Naive thymus-derived CD4-positive, alpha-beta T cell (primary cell): ENCODE data around the gene IRF7. TPM values are rescaled to one million over a fixed set of nuclear protein-coding genes. Genes with fewer than 3 reads are reported as not detected.
A peak's percentile ranks its signal among the peaks of the same experiment; 100 is the strongest.

Experiments used
- ATAC-seq: fragments of 150-1000 bp; cut with Tn5 transposase; 2 replicates; pipeline ENCODE4 v1.10.0; 2021; ENCODE audit warnings: mild to moderate bottlenecking, moderate library complexity
- CTCF ChIA-PET: fragments of 350-600 bp; sonication (Branson Sonifier 250); formaldehyde crosslinking; loops from one replicate; lab custom pipeline; 2021; ENCODE audit warnings: antibody characterized with exemption; lab: Charles Lee
- POLR2A ChIA-PET: fragments of 350-600 bp; sonication (Branson Sonifier 250); formaldehyde crosslinking; loops from one replicate; lab custom pipeline; 2021; ENCODE audit warnings: antibody characterized with exemption, inconsistent platforms; lab: Charles Lee
- DNase-seq, 9 donors: peaks; one replicate each; pipeline versions ENCODE4 v3.0.0 to v3.0.0-alpha.2; 2020 to 2022; ENCODE audit warnings: mixed read lengths in 1 of 9
- H3K27ac ChIP-seq: one replicate; pipeline ENCODE4 v1.7.0; 2013; ENCODE audit warnings: mild to moderate bottlenecking, low read depth, low read length, moderate library complexity
- H3K27me3 ChIP-seq, 2 donors: one replicate each; pipeline ENCODE4 v1.7.0; 2013; ENCODE audit warnings: low read length in 2 of 2, mild to moderate bottlenecking in 2 of 2, moderate library complexity in 2 of 2; ENCODE audit not compliant: control insufficient read depth in 2 of 2, insufficient read depth in 2 of 2
- H3K36me3 ChIP-seq, 3 experiments: 1 replicate in 2 of 3; 2 replicates in 1 of 3; pipeline ENCODE4 v1.7.0; 2013; ENCODE audit warnings: low read length in 3 of 3, mild to moderate bottlenecking in 3 of 3, moderate library complexity in 1 of 3; ENCODE audit not compliant: insufficient read depth in 3 of 3, control insufficient read depth in 2 of 3
- H3K4me1 ChIP-seq, 2 donors: one replicate each; pipeline ENCODE4 v1.7.0; 2013; ENCODE audit warnings: low read length in 2 of 2, mild to moderate bottlenecking in 2 of 2, moderate library complexity in 1 of 2; ENCODE audit not compliant: control insufficient read depth in 2 of 2, insufficient read depth in 2 of 2
- H3K4me3 ChIP-seq: 2 replicates; pipeline ENCODE4 v1.7.0; 2013; ENCODE audit warnings: mild to moderate bottlenecking, low read length
- H3K9me3 ChIP-seq, 3 experiments: 1 replicate in 2 of 3; 2 replicates in 1 of 3; pipeline ENCODE4 v1.7.0; 2013; ENCODE audit warnings: low read length in 3 of 3; ENCODE audit not compliant: control insufficient read depth in 2 of 3
- H3K27ac Mint-ChIP-seq, 9 donors: one replicate each; pipeline ENCODE4 v1.8.0; 2020 to 2022; ENCODE audit warnings: mixed read lengths in 9 of 9, mild to moderate bottlenecking in 8 of 9, moderate library complexity in 5 of 9, inconsistent platforms in 2 of 9
- H3K27me3 Mint-ChIP-seq, 5 donors: one replicate each; pipeline ENCODE4 v1.8.0; 2021 to 2022; ENCODE audit warnings: mixed read lengths in 5 of 5, mild to moderate bottlenecking in 1 of 5
- H3K36me3 Mint-ChIP-seq, 5 donors: one replicate each; pipeline ENCODE4 v1.8.0; 2020 to 2022; ENCODE audit warnings: mixed read lengths in 5 of 5, mild to moderate bottlenecking in 3 of 5, inconsistent platforms in 1 of 5
- H3K4me1 Mint-ChIP-seq, 7 donors: one replicate each; pipeline ENCODE4 v1.8.0; 2020 to 2022; ENCODE audit warnings: mixed read lengths in 7 of 7, mild to moderate bottlenecking in 3 of 7, inconsistent platforms in 1 of 7
- H3K4me3 Mint-ChIP-seq, 10 donors: one replicate each; pipeline ENCODE4 v1.8.0; 2020 to 2022; ENCODE audit warnings: mild to moderate bottlenecking in 10 of 10, mixed read lengths in 10 of 10, moderate library complexity in 6 of 10, inconsistent platforms in 2 of 10
- H3K9me3 Mint-ChIP-seq, 11 donors: one replicate each; pipeline ENCODE4 v1.8.0; 2020 to 2022; ENCODE audit warnings: mixed read lengths in 11 of 11, mild to moderate bottlenecking in 4 of 11, inconsistent platforms in 1 of 11, moderate library complexity in 1 of 11
- intact Hi-C, 2 donors: fragments of 100-400 bp; cut with micrococcal nuclease; formaldehyde crosslinking; loops; one replicate each; pipeline ENCODE4 v1.15.1; 2023
- polyA plus RNA-seq, 2 donors: library from polyadenylated mRNA; unstranded; fragments of 300-500 nt; fragmentation: Illumina TruSeq; gene quantifications; one replicate each; pipeline ENCODE4 v1.2.3, GENCODE V29; 2021
- total RNA-seq, 6 experiments: library from RNA in 5 of 6; stranded (reverse) in 5 of 6; gene quantifications; 1 replicate in 5 of 6; 2 replicates in 1 of 6; pipeline ENCODE4 v1.2.3 and lab custom pipeline; 2021 to 2026

The IRF7 gene
- total and polyA plus RNA-seq, 7 experiments from 2014 or later: 25.9 to 134 (median 63.3) TPM

- ChIA-PET POLR2A (interaction anchor here (0.5 to 3.4 kb wide), 7 partner anchors 8 to 38 kb away, joined by 3 to 14 read pairs (median 3); partner anchors contain the start of gene IRF7), CTCF (interaction anchor here (1.4 kb wide), 1 partner anchor 22 kb away, joined by 3 read pairs; no protein-coding TSS in a partner anchor)
- H3K27ac Mint-ChIP-seq: peak overlapping the region; percentile 66 to 87 (median 72)
- peak overlapping the region; percentile 70 for H3K4me3 ChIP-seq
- ATAC-seq (no peak), DNase-seq (no peak)
- no peaks in the 10 kb centered on the region for H3K27me3 ChIP-seq
- peaks cover 0 to 27% (median 3%) of the 10 kb centered on the region in 3 experiments for H3K36me3 ChIP-seq
- H3K4me1 ChIP-seq: peaks cover 26 to 44% of the 10 kb centered on the region in 2 donors
- H3K27ac ChIP-seq: peak overlapping the region; percentile 98
- no peaks in the 10 kb centered on the region for H3K9me3 ChIP-seq
- no peaks in the 10 kb centered on the region for H3K9me3 Mint-ChIP-seq
- peaks cover 48 to 68% (median 55%) of the 10 kb centered on the region in 7 donors for H3K4me1 Mint-ChIP-seq
- intact Hi-C loops: loop anchor here (2.0 to 5.0 kb wide), 5 partner anchors 199 to 371 kb away; partner anchors contain the start of genes BET1L (in 1 of the 2), CHID1 (in 1 of the 2), GATD1 (in 1 of the 2) and PSMD13 (in 1 of the 2)
- peak overlapping the region; percentile 72 to 94 (median 88) for H3K4me3 Mint-ChIP-seq
- peaks cover 0 to 9% (median 0%) of the 10 kb centered on the region in 5 donors for H3K27me3 Mint-ChIP-seq
- peaks cover 0 to 12% (median 4%) of the 10 kb centered on the region in 5 donors for H3K36me3 Mint-ChIP-seq
These were observed 38.2 kb downstream of the IRF7 start for GRCh38 chr11:577611-577894.

- POLR2A ChIA-PET: interaction anchor here (0.7 to 3.4 kb wide), 6 partner anchors 8 to 39 kb away, joined by 3 to 14 read pairs (median 4); partner anchors contain the start of gene IRF7
- Mint-ChIP-seq H3K27ac (peak overlapping the region; percentile 66 to 87 (median 72)), H3K4me3 (peak overlapping the region; percentile 72 to 94 (median 88)), H3K9me3 (no peaks in the 10 kb centered on the region), H3K4me1 (peaks cover 48 to 68% (median 55%) of the 10 kb centered on the region in 7 donors), H3K27me3 (peaks cover 0 to 9% (median 0%) of the 10 kb centered on the region in 5 donors), H3K36me3 (peaks cover 0 to 12% (median 4%) of the 10 kb centered on the region in 5 donors)
- Histone ChIP-seq H3K27me3 (no peaks in the 10 kb centered on the region), H3K4me3 (peak overlapping the region; percentile 70), H3K27ac (peak overlapping the region; percentile 98), H3K36me3 (peaks cover 0 to 23% (median 3%) of the 10 kb centered on the region in 3 experiments), H3K4me1 (peaks cover 26 to 44% of the 10 kb centered on the region in 2 donors), H3K9me3 (no peaks in the 10 kb centered on the region)
- intact Hi-C loops: loop anchor here (1.0 to 5.0 kb wide), 16 partner anchors 9 to 370 kb away; partner anchors contain the start of genes DEAF1 (in 2 of the 2), LMNTD2 (in 2 of the 2), RASSF7 (in 2 of the 2) and RPLP2 (in 2 of the 2)
- no peak for ATAC-seq
- CTCF ChIA-PET: interaction anchor here (1.4 kb wide), 1 partner anchor 22 kb away, joined by 3 read pairs; no protein-coding TSS in a partner anchor
- DNase-seq: no peak
These were observed 38.7 kb downstream of the IRF7 start for GRCh38 chr11:576811-577610.

DNA sequence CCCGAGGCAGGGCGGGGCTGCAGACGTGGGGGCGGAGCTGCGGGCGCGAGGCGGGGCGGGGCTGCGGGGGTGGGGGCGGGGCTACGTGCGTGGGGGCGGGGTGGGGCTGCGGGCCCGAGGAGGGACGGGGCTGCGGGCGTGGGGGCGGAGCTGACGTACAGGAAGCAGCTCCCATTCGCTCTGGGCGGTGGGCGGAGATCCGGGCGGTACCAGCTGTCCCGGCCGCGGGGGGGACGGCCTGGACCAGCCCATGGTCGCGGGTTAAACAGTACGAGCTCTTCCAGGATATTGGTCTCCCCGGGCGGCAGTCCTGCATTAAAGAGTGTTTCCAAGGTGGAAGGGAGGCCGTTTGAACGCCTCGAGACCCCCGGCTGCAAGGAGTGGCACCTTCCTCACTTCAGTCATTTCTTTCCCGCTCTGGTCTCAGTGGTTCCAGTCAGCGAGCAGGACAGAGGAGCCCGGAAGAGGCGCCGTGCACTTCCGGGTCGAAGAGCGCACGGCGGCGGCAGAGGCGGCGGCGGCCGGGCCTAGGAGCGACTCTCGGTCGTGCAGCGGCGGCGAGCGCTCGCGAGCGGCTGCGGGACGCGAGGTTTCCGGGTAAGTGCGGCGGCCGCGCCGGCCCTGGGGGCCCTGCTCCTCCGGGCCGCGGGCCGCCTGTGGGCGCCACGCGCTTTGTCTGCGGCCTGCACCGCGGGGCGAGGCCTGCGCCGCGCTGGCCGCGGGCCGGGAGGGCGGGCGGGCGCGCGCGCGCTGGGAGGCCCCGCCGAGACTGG lies 39.6 kb downstream of the IRF7 start, which contains the start of gene PHRF1:
Gene PHRF1, plus strand, starts transcription at position 475 of the 773 bp plus-strand sequence. CDS start 5,043 bp downstream, outside the sequence.
- H3K9me3 Mint-ChIP-seq: no peaks in the 10 kb centered on the region
- Histone ChIP-seq H3K4me3 (peak within 1 kb of the TSS; percentile 98), H3K36me3 (peaks cover 0 to 15% (median 0%) of the 10 kb centered on the region in 3 experiments), H3K27ac (peak within 1 kb of the TSS; percentile 98), H3K4me1 (peaks cover 26 to 44% of the 10 kb centered on the region in 2 donors), H3K27me3 (no peaks in the 10 kb centered on the region), H3K9me3 (no peaks in the 10 kb centered on the region)
- ChIA-PET POLR2A (interaction anchor here (0.7 to 3.4 kb wide), 23 partner anchors 9 to 369 kb away, joined by 3 to 21 read pairs (median 4); partner anchors contain the start of genes BET1L, DEAF1, HRAS and LMNTD2), CTCF (interaction anchor here (0.6 to 1.6 kb wide), 3 partner anchors 12 to 155 kb away, joined by 3 to 8 read pairs (median 3); no protein-coding TSS in a partner anchor)
- H3K4me3 Mint-ChIP-seq: peak within 1 kb of the TSS; percentile 93 to 99 (median 98)
- H3K27me3 Mint-ChIP-seq: peaks cover 0 to 9% (median 0%) of the 10 kb centered on the region in 5 donors
- H3K27ac Mint-ChIP-seq: peak within 1 kb of the TSS; percentile 96 to 100 (median 99)
- peaks cover 42 to 60% (median 46%) of the 10 kb centered on the region in 7 donors for H3K4me1 Mint-ChIP-seq
- H3K36me3 Mint-ChIP-seq: peaks cover 0 to 8% (median 0%) of the 10 kb centered on the region in 5 donors
- ATAC-seq (peak; percentile 93), DNase-seq (peak; percentile 93 to 99 (median 97))
- intact Hi-C loops: loop anchor here (1.0 to 5.0 kb wide), 17 partner anchors 8 to 369 kb away; partner anchors contain the start of genes DEAF1 (in 2 of the 2), LMNTD2 (in 2 of the 2), RASSF7 (in 2 of the 2) and RPLP2 (in 2 of the 2)

GRCh38 chr11:575313-575995 lies 40.3 kb downstream of the IRF7 start:
- no peaks in the 10 kb centered on the region for H3K27me3 ChIP-seq
- H3K9me3 ChIP-seq: no peaks in the 10 kb centered on the region
- H3K9me3 Mint-ChIP-seq: no peaks in the 10 kb centered on the region
- intact Hi-C loops: loop anchor here in 1 of 2 donors (1.0 to 5.0 kb wide), 2 partner anchors 20 to 338 kb away; partner anchors contain the start of genes PSMD13 and SIRT3
- H3K36me3 ChIP-seq: peaks cover 0 to 13% (median 0%) of the 10 kb centered on the region in 3 experiments
- H3K4me3 ChIP-seq: peak overlapping the region; percentile 64
- H3K36me3 Mint-ChIP-seq: peaks cover 0 to 7% (median 0%) of the 10 kb centered on the region in 5 donors
- POLR2A ChIA-PET: interaction anchor here (0.7 to 3.4 kb wide), 25 partner anchors 8 to 368 kb away, joined by 3 to 21 read pairs (median 4); partner anchors contain the start of genes BET1L, DEAF1, HRAS and LMNTD2
- H3K27ac Mint-ChIP-seq: peak overlapping the region; percentile 39 to 100 (median 67)
- CTCF ChIA-PET: interaction anchor here (0.6 to 1.6 kb wide), 3 partner anchors 13 to 156 kb away, joined by 3 to 8 read pairs (median 3); no protein-coding TSS in a partner anchor
- DNase-seq (peak in 2 of 9 donors; percentile 27 to 37), ATAC-seq (no peak)
- H3K4me1 ChIP-seq: peaks cover 26 to 42% of the 10 kb centered on the region in 2 donors
- peaks cover 0 to 9% (median 0%) of the 10 kb centered on the region in 5 donors for H3K27me3 Mint-ChIP-seq
- peaks cover 40 to 53% (median 43%) of the 10 kb centered on the region in 7 donors for H3K4me1 Mint-ChIP-seq
- H3K4me3 Mint-ChIP-seq: peak overlapping the region; percentile 85 to 99 (median 90)
- peak overlapping the region; percentile 62 for H3K27ac ChIP-seq

- H3K36me3 Mint-ChIP-seq: peaks cover 0 to 5% (median 0%) of the 10 kb centered on the region in 5 donors
- DNase-seq (peak in 1 of 9 donors; percentile 29), ATAC-seq (no peak)
- no peaks in the 10 kb centered on the region for H3K27me3 ChIP-seq
- H3K4me1 ChIP-seq: peaks cover 26 to 38% of the 10 kb centered on the region in 2 donors
- peaks cover 0 to 13% (median 0%) of the 10 kb centered on the region in 3 experiments for H3K36me3 ChIP-seq
- POLR2A ChIA-PET: interaction anchor here (0.9 to 3.4 kb wide), 8 partner anchors 8 to 160 kb away, joined by 3 to 21 read pairs (median 10); partner anchors contain the start of genes DEAF1, LMNTD2, RASSF7 and SIGIRR
- peak overlapping the region; percentile 85 to 99 (median 90) for H3K4me3 Mint-ChIP-seq
- H3K9me3 Mint-ChIP-seq: no peaks in the 10 kb centered on the region
- intact Hi-C loops: loop anchor here in 1 of 2 donors (1.0 to 5.0 kb wide), 2 partner anchors 19 to 337 kb away; partner anchors contain the start of genes PSMD13 and SIRT3
- CTCF ChIA-PET: interaction anchor here (1.6 kb wide), 1 partner anchor 21 kb away, joined by 8 read pairs; no protein-coding TSS in a partner anchor
- peak overlapping the region; percentile 39 to 92 (median 67) for H3K27ac Mint-ChIP-seq
- H3K4me1 Mint-ChIP-seq: peaks cover 35 to 47% (median 42%) of the 10 kb centered on the region in 7 donors
- H3K9me3 ChIP-seq: no peaks in the 10 kb centered on the region
- H3K4me3 ChIP-seq: peak overlapping the region; percentile 64
- peaks cover 0 to 9% (median 0%) of the 10 kb centered on the region in 5 donors for H3K27me3 Mint-ChIP-seq
- no peak overlapping the region for H3K27ac ChIP-seq
These were observed 41.0 kb downstream of the IRF7 start for GRCh38 chr11:574632-575312.
